ENCODE data around the gene ZNF326.
A peak's percentile ranks its signal among the peaks of the same experiment; 100 is the strongest.

The ZNF326 gene

DNA sequence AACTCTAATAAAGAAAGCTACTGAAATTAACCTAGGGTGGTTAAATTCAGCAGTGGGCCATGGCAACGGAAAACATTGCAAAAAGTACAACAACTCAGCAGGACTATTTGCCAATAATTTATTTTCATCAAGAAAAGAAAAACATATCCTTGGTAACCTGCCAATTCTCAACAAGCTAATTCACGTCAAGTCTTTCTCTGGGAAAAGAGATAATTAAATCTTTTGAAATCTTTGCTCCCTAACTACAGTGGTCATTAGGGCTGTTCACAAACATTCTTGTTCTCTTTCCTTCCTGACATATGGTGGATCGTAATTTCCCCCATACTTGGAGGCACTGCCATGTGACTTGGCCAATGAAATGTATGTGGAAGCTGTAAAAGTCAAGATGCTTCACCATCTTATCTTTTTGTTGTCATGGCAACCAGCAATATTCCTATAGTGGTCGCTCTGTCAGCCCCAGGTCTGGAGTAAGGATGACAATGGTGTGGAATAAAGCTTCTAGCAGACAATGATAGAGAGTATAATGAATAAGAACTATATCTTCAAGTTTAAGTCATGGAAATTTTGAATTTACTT is 29.6 kb upstream of the ZNF326 start:
- CTCF ChIA-PET, result interaction anchor here (1.1 to 3.7 kb wide), 3 partner anchors 10 to 122 kb away, joined by 3 to 12 read pairs (median 3); no protein-coding TSS in a partner anchor
- TF ChIP-seq, protein P1, sequence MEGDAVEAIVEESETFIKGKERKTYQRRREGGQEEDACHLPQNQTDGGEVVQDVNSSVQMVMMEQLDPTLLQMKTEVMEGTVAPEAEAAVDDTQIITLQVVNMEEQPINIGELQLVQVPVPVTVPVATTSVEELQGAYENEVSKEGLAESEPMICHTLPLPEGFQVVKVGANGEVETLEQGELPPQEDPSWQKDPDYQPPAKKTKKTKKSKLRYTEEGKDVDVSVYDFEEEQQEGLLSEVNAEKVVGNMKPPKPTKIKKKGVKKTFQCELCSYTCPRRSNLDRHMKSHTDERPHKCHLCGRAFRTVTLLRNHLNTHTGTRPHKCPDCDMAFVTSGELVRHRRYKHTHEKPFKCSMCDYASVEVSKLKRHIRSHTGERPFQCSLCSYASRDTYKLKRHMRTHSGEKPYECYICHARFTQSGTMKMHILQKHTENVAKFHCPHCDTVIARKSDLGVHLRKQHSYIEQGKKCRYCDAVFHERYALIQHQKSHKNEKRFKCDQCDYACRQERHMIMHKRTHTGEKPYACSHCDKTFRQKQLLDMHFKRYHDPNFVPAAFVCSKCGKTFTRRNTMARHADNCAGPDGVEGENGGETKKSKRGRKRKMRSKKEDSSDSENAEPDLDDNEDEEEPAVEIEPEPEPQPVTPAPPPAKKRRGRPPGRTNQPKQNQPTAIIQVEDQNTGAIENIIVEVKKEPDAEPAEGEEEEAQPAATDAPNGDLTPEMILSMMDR (IDR thresholded peaks at IDR 0.05; ENCODE audit: control extremely low read depth, extremely low read depth, low read depth, missing control alignments), result no peak
- no peak for DNase-seq (ENCODE audit: extremely low spot score)
- POLR2A ChIA-PET, result no interaction called here

DNA sequence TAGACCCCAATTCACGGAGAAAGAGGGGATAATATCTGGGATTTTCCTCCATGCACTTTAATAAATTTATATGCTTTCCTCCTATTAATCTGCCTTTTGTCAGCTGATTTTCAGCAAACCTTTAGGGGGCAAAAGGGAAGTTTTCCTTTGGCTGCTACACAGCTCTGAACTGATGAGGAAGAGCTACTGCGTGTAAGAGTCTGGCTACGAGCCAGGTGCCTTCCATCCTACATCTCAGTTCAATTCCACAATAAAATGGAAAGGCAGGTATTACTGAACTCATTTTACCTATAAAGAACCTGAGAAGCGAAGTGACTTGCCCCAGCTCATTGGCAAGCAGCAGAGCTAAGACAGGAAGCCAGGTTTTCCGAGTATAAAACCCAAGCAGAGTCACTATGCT is 28.3 kb upstream of the ZNF326 start:
- DNase-seq (ENCODE audit: extremely low spot score), result no peak
- ChIA-PET POLR2A (interaction anchor here (0.5 kb wide), 1 partner anchor 11 kb away, joined by 6 read pairs; no protein-coding TSS in a partner anchor), CTCF (interaction anchor here (1.3 to 3.7 kb wide), 2 partner anchors 124 to 162 kb away, joined by 3 to 12 read pairs; no protein-coding TSS in a partner anchor)
- TF ChIP-seq, protein P1 (IDR thresholded peaks at IDR 0.05; ENCODE audit: control extremely low read depth, extremely low read depth, low read depth, missing control alignments), result no peak

DNA sequence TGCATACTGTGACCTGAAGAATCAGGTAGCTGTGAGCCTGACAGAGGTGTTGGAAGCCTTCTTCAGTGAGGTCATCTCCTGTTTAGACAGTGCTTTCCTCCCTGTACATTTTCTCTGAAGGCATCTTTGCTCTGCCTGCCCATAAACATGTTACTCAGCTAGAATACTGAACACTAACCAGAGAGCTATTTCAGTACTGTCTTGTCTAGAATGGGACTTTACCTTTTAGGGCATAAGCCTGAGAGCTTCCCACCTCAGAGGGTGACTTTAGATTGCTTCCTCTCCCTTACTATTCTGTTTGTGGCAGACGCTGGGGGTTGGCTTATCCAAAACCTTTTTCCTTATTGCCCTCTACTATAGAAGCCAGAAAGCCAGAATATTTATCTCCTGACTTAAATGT is 23.3 kb upstream of the ZNF326 start:
- ChIA-PET CTCF (interaction anchor here (0.9 to 6.3 kb wide), 8 partner anchors 9 to 190 kb away, joined by 3 to 27 read pairs (median 4); no protein-coding TSS in a partner anchor), POLR2A (no interaction called here)
- TF ChIP-seq, protein P1 (IDR thresholded peaks at IDR 0.05; ENCODE audit: control extremely low read depth, extremely low read depth, low read depth, missing control alignments), result no peak
- DNase-seq (ENCODE audit: extremely low spot score), result peak; percentile 34

DNA sequence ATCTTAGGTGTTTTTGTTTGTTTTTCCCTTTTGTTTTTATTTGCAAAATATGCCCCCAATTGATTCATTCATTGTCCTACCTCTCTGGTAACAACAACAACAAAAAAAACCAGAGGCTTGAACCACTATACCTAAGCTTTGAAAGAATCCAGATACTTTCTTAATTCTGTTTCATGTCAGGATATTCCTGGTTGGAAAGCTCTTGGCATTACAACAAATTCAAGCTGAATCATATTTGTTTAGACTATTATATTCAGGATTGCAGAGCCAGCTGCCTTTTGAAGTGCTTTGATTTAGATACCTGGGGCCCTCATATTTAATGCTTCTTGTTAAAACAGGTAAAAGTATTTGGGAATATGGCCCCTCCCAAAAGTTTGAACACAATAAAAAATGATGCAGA is 22.9 kb upstream of the ZNF326 start:
- CTCF ChIA-PET, result interaction anchor here (0.9 to 6.3 kb wide), 8 partner anchors 9 to 190 kb away, joined by 3 to 27 read pairs (median 4); no protein-coding TSS in a partner anchor
- TF ChIP-seq, protein P1 (IDR thresholded peaks at IDR 0.05; ENCODE audit: control extremely low read depth, extremely low read depth, low read depth, missing control alignments), result no peak

DNA sequence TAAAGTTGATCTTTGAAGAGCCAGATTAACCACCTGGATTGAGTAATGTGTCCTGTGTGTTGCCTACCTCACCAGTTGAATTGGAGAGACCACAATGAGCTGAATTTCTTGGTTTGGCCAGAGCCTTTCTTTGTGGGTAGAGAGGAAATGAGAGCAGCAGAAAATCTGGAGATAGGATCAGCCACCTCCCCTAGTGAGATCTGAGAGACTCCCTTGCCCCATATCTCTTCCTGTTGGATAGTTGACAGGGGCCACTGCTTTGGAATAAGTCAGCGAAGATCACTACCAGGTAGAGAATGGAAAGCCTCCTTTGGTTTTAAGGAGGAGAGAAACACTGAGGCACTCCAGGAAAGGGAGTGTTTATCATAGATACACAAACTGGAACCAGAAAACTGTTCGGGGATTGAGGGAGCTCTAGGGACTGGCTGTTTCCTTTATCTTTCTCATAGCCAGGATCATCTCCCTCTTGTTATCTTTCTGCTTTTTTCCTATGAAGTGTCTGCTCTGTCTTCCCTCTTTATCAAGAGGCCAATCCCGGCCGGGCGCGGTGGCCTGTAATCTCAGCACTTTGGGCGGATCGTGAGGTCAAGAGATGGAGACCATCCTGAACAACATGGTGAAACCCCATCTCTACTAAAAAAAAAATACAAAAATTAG is 21.3 kb upstream of the ZNF326 start:
- POLR2A ChIA-PET, result no interaction called here
- TF ChIP-seq, protein P1 (IDR thresholded peaks at IDR 0.05; ENCODE audit: control extremely low read depth, extremely low read depth, low read depth, missing control alignments), result no peak
- DNase-seq (ENCODE audit: extremely low spot score), result no peak
- CTCF ChIA-PET, result interaction anchor here (6.3 kb wide), 1 partner anchor 16 kb away, joined by 27 read pairs; no protein-coding TSS in a partner anchor

More for the DNA sequence above, 22.9 kb upstream of the ZNF326 start:
- POLR2A ChIA-PET, result no interaction called here
- DNase-seq (ENCODE audit: extremely low spot score), result no peak

DNA sequence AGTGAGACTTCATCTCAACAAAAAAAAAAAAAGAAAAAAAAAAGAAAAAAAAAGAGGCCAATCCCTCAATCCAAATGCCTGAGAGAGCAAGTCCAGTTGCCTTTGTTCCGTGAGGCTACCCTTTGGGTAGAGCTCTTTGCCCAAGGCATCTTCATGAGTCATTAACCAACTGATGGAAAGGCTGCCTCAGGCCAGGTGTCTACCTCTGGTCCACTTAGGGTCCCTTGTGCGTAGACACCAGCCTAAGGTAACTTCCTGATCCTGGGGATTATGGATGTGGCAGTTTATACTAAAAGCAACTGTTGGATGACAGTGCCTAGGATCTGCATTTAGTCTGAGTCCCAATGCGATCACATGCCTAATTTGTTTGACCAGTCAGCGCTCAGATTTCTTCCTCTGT is 20.7 kb upstream of the ZNF326 start:
- TF ChIP-seq, protein P1 (IDR thresholded peaks at IDR 0.05; ENCODE audit: control extremely low read depth, extremely low read depth, low read depth, missing control alignments), result no peak
- ChIA-PET CTCF (interaction anchor here (6.3 kb wide), 1 partner anchor 15 kb away, joined by 27 read pairs; no protein-coding TSS in a partner anchor), POLR2A (no interaction called here)
- DNase-seq (ENCODE audit: extremely low spot score), result no peak

Data from GM10248 (cell line).